Right lobe of liver (tissue), 6 donors: Measurements from ENCODE around the gene LRSAM1. TPM values are rescaled to one million over a fixed set of nuclear protein-coding genes. Genes with fewer than 3 reads are reported as not detected.

Experiments
- ATAC-seq, 4 donors: fragments of 200-7000 bp; cut with Tn5 transposase; one replicate each; pipeline ENCODE4 v1.9.1; 2020; ENCODE audit warnings: mild to moderate bottlenecking in 4 of 4, moderate library complexity in 4 of 4
- DNase-seq, 3 donors: peaks; one replicate each; pipeline ENCODE4 v3.0.0-alpha.2; 2020
- H3K27ac ChIP-seq, 3 donors: fragments of 200-600 bp; one replicate each; pipeline ENCODE4 v1.8.0; 2022
- H3K27me3 ChIP-seq, 2 donors: fragments of 200-600 bp; one replicate each; pipeline ENCODE4 v1.8.0; 2022
- H3K36me3 ChIP-seq, 4 donors: fragments of 200-600 bp; sonication (generic) in 1 of 4; one replicate each; pipeline versions ENCODE4 v1.5.1 to v1.8.0; 2017 to 2022; ENCODE audit warnings: control low read depth in 1 of 4
- H3K4me1 ChIP-seq, 4 donors: fragments of 200-600 bp; sonication (generic) in 1 of 4; one replicate each; pipeline versions ENCODE4 v1.5.1 to v1.8.0; 2017 to 2022; ENCODE audit warnings: control low read depth in 1 of 4
- H3K4me3 ChIP-seq, 3 donors: fragments of 200-600 bp; one replicate each; pipeline ENCODE4 v1.8.0; 2022
- H3K9me3 ChIP-seq, 4 donors: fragments of 200-600 bp; sonication (generic) in 1 of 4; one replicate each; pipeline versions ENCODE4 v1.5.1 to v1.8.0; 2017 to 2022; ENCODE audit warnings: control low read depth in 1 of 4
- CTCF ChIP-seq, 4 donors: fragments of 200-600 bp in 3 of 4; fragments of 450-650 bp in 1 of 4; IDR thresholded peaks; one replicate each; pipeline versions ENCODE4 v1.5.1 to v1.8.0; 2016 to 2022; ENCODE audit warnings: antibody characterized with exemption in 4 of 4, mild to moderate bottlenecking in 2 of 4
- POLR2A ChIP-seq: fragments of 450-650 bp; IDR thresholded peaks from one replicate; pipeline ENCODE4 v1.6.1; 2017; ENCODE audit warnings: antibody characterized with exemption, mild to moderate bottlenecking
- WGBS: methylation state at CpG from one replicate; pipeline ENCODE4 v1.1.6; 2018; ENCODE audit warnings: low coverage, low lambda C conversion rate; ENCODE audit not compliant: insufficient coverage; ENCODE audit errors: missing lambda C conversion rate; 5-methylcytosine and 5-hydroxymethylcytosine counted together
- intact Hi-C, 2 donors: fragments of 100-400 bp; cut with DNase I; formaldehyde crosslinking; loops; one replicate each; pipeline versions ENCODE4 v1.11.2 to v1.14.1; 2022
- long read RNA-seq: library from polyadenylated mRNA; unstranded; transcript quantifications from one replicate; pipeline ENCODE4 v2.0.0, GENCODE V29; 2019
- total RNA-seq, 6 experiments: library from RNA; depleted of rRNA in 2 of 6; stranded (reverse); fragments of >200 nt in 2 of 6; fragmentation: NEBNext Ultra II Directional in 3 of 6; extraction: Animal tissue kit (Norgen Biotek cat#: 25700) in 3 of 6; gene quantifications; one replicate each; pipeline versions ENCODE4 v1.1.0 to v1.2.4, GENCODE V29; 2016 to 2023
- donor health status: DM: no; HTN: yes; CAD: no.
- donor health status: DM: no; HTN: no; CAD: no.
- donor health status: DM: no; HTN: no; CAD: no.
- donor health status: DM: no; HTN: yes; CAD: no.
- donor health status: DM: no; HTN: yes; CAD: no.

The LRSAM1 gene
- total RNA-seq, result 10 to 100 TPM in 5 of 6 experiments, 1 to 10 TPM in 1; 9.4 to 13.3 (median 12.1) TPM
- long read RNA-seq, partial matches to known transcripts, result 2 of 4 reads
- long read RNA-seq, other reads (novel, unspliced or antisense), result 0 of 4 reads

- H3K4me3 ChIP-seq, result peak within 1 kb of the TSS; percentile 89 to 93 (median 92)
- intact Hi-C loops, result no loop called here
- H3K27me3 ChIP-seq, result no peaks in the 10 kb centered on the region
- ATAC-seq (peak; percentile 70 to 82 (median 80)), DNase-seq (peak; percentile 96 to 97 (median 97))
- peaks cover 5 to 32% (median 21%) of the 10 kb centered on the region in 4 donors for H3K36me3 ChIP-seq
- under 1% methylated on average over 29 of the region's 71 CpGs for WGBS
- H3K4me1 ChIP-seq, result peaks cover 0 to 45% (median 13%) of the 10 kb centered on the region in 4 donors
- TF ChIP-seq POLR2A (peak; percentile 99), CTCF (IDR thresholded peaks at IDR 0.05) (peak in 2 of 4 donors; percentile 7 to 8)
- H3K9me3 ChIP-seq, result no peaks in the 10 kb centered on the region
- peak within 1 kb of the TSS; percentile 87 to 93 (median 90) for H3K27ac ChIP-seq
Observed at GRCh38 chr9:127450830-127451607, at the start of gene LRSAM1, which contains the start of gene RPL12. Gene LRSAM1 (plus strand): TSS chr9:127451510. CDS start chr9:127454528, 3,018 bp downstream. Gene RPL12 (minus strand): TSS chr9:127451406. CDS start chr9:127451317, 89 bp downstream.

GRCh38 chr9:127402401-127403090, 48.8 kb upstream of the LRSAM1 start:
- WGBS, result 76% methylated on average over 3 of the region's 18 CpGs

GRCh38 chr9:127403507-127404192, 47.7 kb upstream of the LRSAM1 start:
- DNase-seq (no peak), ATAC-seq (no peak)
- no peak overlapping the region for H3K4me3 ChIP-seq
- peaks cover 0 to 28% (median 2%) of the 10 kb centered on the region in 4 donors for H3K36me3 ChIP-seq
- intact Hi-C loops, result no loop called here
- no peaks in the 10 kb centered on the region for H3K27me3 ChIP-seq
- TF ChIP-seq POLR2A, result no peak
- TF ChIP-seq CTCF (IDR thresholded peaks at IDR 0.05), result no peak
- H3K9me3 ChIP-seq, result no peaks in the 10 kb centered on the region
- peaks cover 0 to 20% (median 6%) of the 10 kb centered on the region in 4 donors for H3K4me1 ChIP-seq
- 76% methylated on average over 3 of the region's 22 CpGs for WGBS
- H3K27ac ChIP-seq, result no peak overlapping the region

More at GRCh38 chr9:127402401-127403090, 48.8 kb upstream of the LRSAM1 start:
- H3K4me3 ChIP-seq, result no peak overlapping the region
- DNase-seq (no peak), ATAC-seq (no peak)
- peaks cover 0 to 20% (median 4%) of the 10 kb centered on the region in 4 donors for H3K4me1 ChIP-seq
- H3K9me3 ChIP-seq, result no peaks in the 10 kb centered on the region
- peaks cover 0 to 28% (median 2%) of the 10 kb centered on the region in 4 donors for H3K36me3 ChIP-seq
- H3K27ac ChIP-seq, result no peak overlapping the region
- no peak for TF ChIP-seq POLR2A
- no peak for TF ChIP-seq CTCF (IDR thresholded peaks at IDR 0.05)
- H3K27me3 ChIP-seq, result no peaks in the 10 kb centered on the region
- intact Hi-C loops, result no loop called here

GRCh38 chr9:127404631-127405030, 46.7 kb upstream of the LRSAM1 start:
- H3K4me1 ChIP-seq, result peaks cover 0 to 17% (median 6%) of the 10 kb centered on the region in 4 donors
- WGBS, result no CpG with 5 or more reads among the region's 23 CpGs
- H3K27ac ChIP-seq, result no peak overlapping the region
- no peak for DNase-seq
- no peak overlapping the region for H3K4me3 ChIP-seq
- intact Hi-C loops, result no loop called here
- H3K9me3 ChIP-seq, result no peaks in the 10 kb centered on the region
- peaks cover 0 to 28% (median 2%) of the 10 kb centered on the region in 4 donors for H3K36me3 ChIP-seq
- TF ChIP-seq POLR2A (no peak), CTCF (IDR thresholded peaks at IDR 0.05) (no peak)
- H3K27me3 ChIP-seq, result no peaks in the 10 kb centered on the region
- ATAC-seq, result no peak
